ENCODE measurements around the gene AUH. TPM values are rescaled to one million over a fixed set of nuclear protein-coding genes. Genes with fewer than 3 reads are reported as not detected.

The AUH gene
- total RNA-seq, 2 experiments from 2014 or later, result 16.9 to 24.5 TPM

DNA sequence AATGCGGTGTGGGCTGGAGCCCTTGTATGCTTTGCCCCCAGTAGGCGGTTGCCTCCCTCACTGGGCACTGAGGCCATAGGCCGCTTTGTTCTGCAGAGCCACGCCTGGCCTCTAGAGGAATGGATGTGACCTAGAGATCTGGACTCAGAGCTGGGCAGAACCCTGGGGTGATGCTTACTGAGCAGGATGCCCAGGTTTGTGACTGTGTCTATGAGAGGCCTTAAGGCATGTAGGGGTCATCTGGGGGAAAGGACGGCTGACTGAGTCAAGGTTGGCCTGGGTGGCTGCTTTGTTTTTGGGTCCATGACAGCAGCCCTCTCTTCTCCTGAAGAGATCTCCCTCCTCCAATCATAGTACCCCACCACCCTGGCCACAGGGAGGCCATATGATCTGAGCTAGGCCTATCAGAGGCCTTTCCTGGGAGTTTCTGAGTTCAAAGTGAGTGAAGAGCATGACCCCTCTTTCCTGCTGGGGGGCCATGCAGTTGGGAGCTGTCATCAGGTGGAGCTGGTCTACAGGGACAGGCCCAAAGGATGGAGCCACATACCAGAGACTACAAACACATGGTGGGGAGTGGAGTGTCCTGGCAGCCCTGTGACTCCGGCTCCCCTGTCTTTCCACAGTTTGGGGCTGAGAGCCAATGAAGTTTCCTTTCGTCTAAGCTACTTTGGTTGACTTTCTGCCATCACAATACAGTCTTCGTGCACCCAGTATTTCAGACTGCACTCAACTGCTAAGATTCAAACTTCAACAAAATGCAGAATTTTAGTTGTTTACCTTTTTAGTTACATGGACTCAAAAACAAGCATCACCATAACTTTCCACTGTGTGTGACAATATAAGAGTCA is 165.4 kb downstream of the AUH start:
- Histone ChIP-seq H3K9me3 (ENCODE audit: low read length) (no peaks in the 10 kb centered on the region; the same call in 1 of the 2 replicates), H3K79me2 (ENCODE audit: insufficient read depth, low read depth, low read length) (no peaks in the 10 kb centered on the region), H3K4me2 (ENCODE audit: low read length) (no peak overlapping the region), H3K27ac (ENCODE audit: low read depth, low read length, poor library complexity, severe bottlenecking) (no peak overlapping the region), H3K4me1 (ENCODE audit: insufficient read depth, low read length, poor library complexity, severe bottlenecking) (peaks cover 37% of the 10 kb centered on the region), H3K9me2 (ENCODE audit: insufficient read depth, low read length) (no peaks in the 10 kb centered on the region), H3K36me3 (ENCODE audit: insufficient read depth, low read length) (no peaks in the 10 kb centered on the region), H3K4me3 (ENCODE audit: low read depth, low read length, poor library complexity, severe bottlenecking) (no peak overlapping the region), H2AFZ (ENCODE audit: low read length) (no peak overlapping the region), H4K20me1 (ENCODE audit: insufficient read depth, low read length) (no peaks in the 10 kb centered on the region)
- intact Hi-C loops (cut with micrococcal nuclease; ENCODE audit: unreplicated experiment), result no loop called here
- no TSS peak for BruUV-seq (replicated peaks)
- no peak for DNase-seq (ENCODE audit: low spot score)
- TF ChIP-seq EZH2phosphoT487 (IDR thresholded peaks at IDR 0.05; ENCODE audit: borderline replicate concordance, low read depth, low read length), result no peak
- TF ChIP-seq, protein P1, sequence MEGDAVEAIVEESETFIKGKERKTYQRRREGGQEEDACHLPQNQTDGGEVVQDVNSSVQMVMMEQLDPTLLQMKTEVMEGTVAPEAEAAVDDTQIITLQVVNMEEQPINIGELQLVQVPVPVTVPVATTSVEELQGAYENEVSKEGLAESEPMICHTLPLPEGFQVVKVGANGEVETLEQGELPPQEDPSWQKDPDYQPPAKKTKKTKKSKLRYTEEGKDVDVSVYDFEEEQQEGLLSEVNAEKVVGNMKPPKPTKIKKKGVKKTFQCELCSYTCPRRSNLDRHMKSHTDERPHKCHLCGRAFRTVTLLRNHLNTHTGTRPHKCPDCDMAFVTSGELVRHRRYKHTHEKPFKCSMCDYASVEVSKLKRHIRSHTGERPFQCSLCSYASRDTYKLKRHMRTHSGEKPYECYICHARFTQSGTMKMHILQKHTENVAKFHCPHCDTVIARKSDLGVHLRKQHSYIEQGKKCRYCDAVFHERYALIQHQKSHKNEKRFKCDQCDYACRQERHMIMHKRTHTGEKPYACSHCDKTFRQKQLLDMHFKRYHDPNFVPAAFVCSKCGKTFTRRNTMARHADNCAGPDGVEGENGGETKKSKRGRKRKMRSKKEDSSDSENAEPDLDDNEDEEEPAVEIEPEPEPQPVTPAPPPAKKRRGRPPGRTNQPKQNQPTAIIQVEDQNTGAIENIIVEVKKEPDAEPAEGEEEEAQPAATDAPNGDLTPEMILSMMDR (conservative IDR thresholded peaks at IDR 0.05; ENCODE audit: low read length), result no peak
- ChIA-PET POLR2A (interaction anchor here (0.6 to 1.0 kb wide), 2 partner anchors 13 to 1972 kb away, joined by 3 read pairs; no protein-coding TSS in a partner anchor), CTCF (ENCODE audit: unreplicated experiment) (no interaction called here)

DNA sequence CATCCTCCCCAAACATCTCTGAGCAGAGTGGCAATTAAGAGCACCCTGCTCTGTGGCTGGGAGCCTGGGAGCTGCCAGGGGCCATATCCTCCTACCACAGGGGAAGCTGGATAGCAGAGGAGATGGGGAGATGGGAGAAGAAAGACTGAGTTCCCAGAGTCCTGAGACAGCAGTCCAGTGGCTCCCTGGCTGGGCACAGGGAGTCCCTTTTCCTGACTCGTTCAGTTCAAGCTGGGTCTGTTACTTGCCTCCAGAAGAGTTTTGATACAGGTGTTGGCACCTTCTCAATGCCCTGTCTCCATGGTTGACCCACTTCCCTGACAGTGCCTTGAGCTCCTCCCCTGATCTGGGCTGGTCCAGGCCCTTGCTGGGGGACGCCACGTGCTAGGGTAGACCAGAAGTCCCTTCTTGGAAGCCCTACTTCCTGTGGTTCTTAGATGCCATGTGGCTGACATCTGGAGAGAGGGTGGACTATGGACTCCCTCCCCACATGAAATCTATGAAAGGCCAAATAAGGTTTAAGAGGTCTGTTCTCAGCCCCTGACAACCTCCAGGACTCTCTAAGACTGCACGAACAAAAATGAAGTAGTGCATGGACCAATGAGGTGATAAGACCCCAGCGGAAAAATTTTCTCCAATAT is 166.2 kb downstream of the AUH start:
- Histone ChIP-seq H3K4me2 (ENCODE audit: low read length) (no peak overlapping the region), H3K79me2 (ENCODE audit: insufficient read depth, low read depth, low read length) (no peaks in the 10 kb centered on the region), H3K9me3 (ENCODE audit: low read length) (no peaks in the 10 kb centered on the region), H3K4me1 (ENCODE audit: insufficient read depth, low read length, poor library complexity, severe bottlenecking) (peaks cover 46% of the 10 kb centered on the region), H3K9me2 (ENCODE audit: insufficient read depth, low read length) (no peaks in the 10 kb centered on the region), H4K20me1 (ENCODE audit: insufficient read depth, low read length) (no peaks in the 10 kb centered on the region), H3K36me3 (ENCODE audit: insufficient read depth, low read length) (no peaks in the 10 kb centered on the region), H3K27ac (ENCODE audit: low read depth, low read length, poor library complexity, severe bottlenecking) (no peak overlapping the region), H2AFZ (ENCODE audit: low read length) (no peak overlapping the region), H3K4me3 (ENCODE audit: low read depth, low read length, poor library complexity, severe bottlenecking) (no peak overlapping the region)
- TF ChIP-seq EZH2phosphoT487 (IDR thresholded peaks at IDR 0.05; ENCODE audit: borderline replicate concordance, low read depth, low read length), result no peak
- TF ChIP-seq, protein P1 (conservative IDR thresholded peaks at IDR 0.05; ENCODE audit: low read length), result no peak
- BruUV-seq (replicated peaks), result no TSS peak
- ChIA-PET POLR2A (no interaction called here), CTCF (ENCODE audit: unreplicated experiment) (no interaction called here)
- intact Hi-C loops (cut with micrococcal nuclease; ENCODE audit: unreplicated experiment), result no loop called here
- DNase-seq (ENCODE audit: low spot score), result no peak
